ENCODE measurements around the gene SSR1.

GRCh38 chr6:7268362-7268761, 44.6 kb downstream of the SSR1 start:
- TF ChIP-seq ATF3 (IDR thresholded peaks at IDR 0.05) (no peak), CTCF (IDR thresholded peaks at IDR 0.05; ENCODE audit: low read depth, low read length, missing input control) (no peak), JUND (IDR thresholded peaks at IDR 0.05) (no peak), FOXA2 (IDR thresholded peaks at IDR 0.05) (no peak), MAX (IDR thresholded peaks at IDR 0.05) (no peak), ZBTB33 (IDR thresholded peaks at IDR 0.05) (no peak), REST (IDR thresholded peaks at IDR 0.05) (no peak), SP1 (IDR thresholded peaks at IDR 0.05) (no peak)

All from liver (tissue), 3 donors.